GM12875 (cell line): ENCODE results near the gene THEM4.
A peak's percentile ranks its signal among the peaks of the same experiment; 100 is the strongest.

Source experiments
- H3K4me3 ChIP-seq: one replicate; pipeline ENCODE4 v1.5.1; 2011; ENCODE audit warnings: low read depth, low read length, control low read depth
- CTCF ChIP-seq: IDR thresholded peaks from 2 replicates; pipeline ENCODE4 v1.5.1; 2011; ENCODE audit warnings: low read depth, mild to moderate bottlenecking, control low read depth, inconsistent platforms, low read length, moderate library complexity, borderline replicate concordance; ENCODE audit not compliant: insufficient read depth

Gene THEM4

GRCh38 chr1:151909167-151910149, at the start of gene THEM4:
TSS of gene THEM4 (minus strand) at chr1:151909511. CDS start at chr1:151909458, 53 bp downstream.
- TF ChIP-seq CTCF: peak; percentile 45
- H3K4me3 ChIP-seq: peak within 1 kb of the TSS; percentile 62

- no peak overlapping the region for H3K4me3 ChIP-seq
- TF ChIP-seq CTCF: no peak
Measured at GRCh38 chr1:151958959-151959358, 49.6 kb upstream of the THEM4 start.

GRCh38 chr1:151956957-151957497, 47.7 kb upstream of the THEM4 start:
- no peak for TF ChIP-seq CTCF
- no peak overlapping the region for H3K4me3 ChIP-seq

- no peak overlapping the region for H3K4me3 ChIP-seq
- TF ChIP-seq CTCF: no peak
Measured at GRCh38 chr1:151953409-151954094, 44.2 kb upstream of the THEM4 start.

GRCh38 chr1:151952811-151953210, 43.5 kb upstream of the THEM4 start:
- H3K4me3 ChIP-seq: no peak overlapping the region
- TF ChIP-seq CTCF: no peak

GRCh38 chr1:151949371-151950193, 40.3 kb upstream of the THEM4 start:
- H3K4me3 ChIP-seq: no peak overlapping the region
- no peak for TF ChIP-seq CTCF
